CD14-positive monocyte (primary cell): Measurements from ENCODE around the gene RBM43. TPM values are rescaled to one million over a fixed set of nuclear protein-coding genes. Genes with fewer than 3 reads are reported as not detected.

ENCODE experiments used
- DNase-seq, 3 donors: peaks; one replicate each; pipeline ENCODE4 v3.0.0-alpha.2; 2011 to 2022
- H2AFZ ChIP-seq: 2 replicates; pipeline ENCODE4 v1.6.0; 2012; ENCODE audit warnings: mild to moderate bottlenecking, low read depth, low read length, inconsistent platforms; ENCODE audit not compliant: insufficient read depth, poor library complexity, severe bottlenecking
- H3K27ac ChIP-seq, 2 donors: 1 replicate in 1 of 2; 2 replicates in 1 of 2; pipeline ENCODE4 v1.5.1; 2012 to 2013; ENCODE audit warnings: low read length in 2 of 2, control low read depth in 1 of 2, inconsistent platforms in 1 of 2, low read depth in 1 of 2, mild to moderate bottlenecking in 1 of 2
- H3K27me3 ChIP-seq, 2 donors: one replicate each; pipeline versions ENCODE4 v1.6.0 to v1.6.1; 2011 to 2013; ENCODE audit warnings: low read length in 2 of 2; ENCODE audit not compliant: control insufficient read depth in 2 of 2, insufficient read depth in 2 of 2
- H3K36me3 ChIP-seq, 2 donors: replicated peaks in 1 of 2; 1 replicate in 1 of 2; 2 replicates in 1 of 2; pipeline versions ENCODE4 v1.5.1 to v1.6.1; 2012 to 2013; ENCODE audit warnings: low read length in 2 of 2, control low read depth in 1 of 2, inconsistent platforms in 1 of 2, mild to moderate bottlenecking in 1 of 2; ENCODE audit not compliant: insufficient read depth in 2 of 2, control insufficient read depth in 1 of 2
- H3K4me1 ChIP-seq, 2 donors: 1 replicate in 1 of 2; 2 replicates in 1 of 2; pipeline versions ENCODE4 v1.5.1 to v1.6.1; 2012 to 2013; ENCODE audit warnings: low read length in 2 of 2, control low read depth in 1 of 2, inconsistent platforms in 1 of 2, mild to moderate bottlenecking in 1 of 2, moderate library complexity in 1 of 2; ENCODE audit not compliant: insufficient read depth in 2 of 2, control insufficient read depth in 1 of 2
- H3K4me2 ChIP-seq: replicated peaks from 2 replicates; pipeline ENCODE3; 2012; ENCODE audit warnings: low read length, moderate library complexity, mild to moderate bottlenecking; ENCODE audit not compliant: poor library complexity, severe bottlenecking; ENCODE audit errors: extremely low read depth
- H3K4me3 ChIP-seq, 3 experiments: fragments of 200-600 bp in 1 of 3; sonication (generic) in 1 of 3; replicated peaks in 1 of 3; 1 replicate in 2 of 3; 2 replicates in 1 of 3; pipeline ENCODE4 v1.5.1; 2011 to 2013; ENCODE audit warnings: low read length in 3 of 3, mild to moderate bottlenecking in 3 of 3, control low read depth in 2 of 3, low read depth in 2 of 3, inconsistent platforms in 1 of 3, moderate library complexity in 1 of 3
- H3K79me2 ChIP-seq: 2 replicates; pipeline ENCODE4 v1.6.0; 2012; ENCODE audit warnings: mild to moderate bottlenecking, control low read depth, inconsistent platforms, low read length, moderate library complexity; ENCODE audit not compliant: insufficient read depth
- H3K9ac ChIP-seq: 2 replicates; pipeline ENCODE4 v1.6.0; 2017; ENCODE audit warnings: low read length, mild to moderate bottlenecking; ENCODE audit not compliant: insufficient read depth, poor library complexity, severe bottlenecking
- H3K9me3 ChIP-seq, 2 donors: replicated peaks in 1 of 2; 1 replicate in 1 of 2; 2 replicates in 1 of 2; pipeline versions ENCODE4 v1.5.1 to v1.6.1; 2012 to 2013; ENCODE audit warnings: low read length in 2 of 2, control low read depth in 1 of 2; ENCODE audit not compliant: control insufficient read depth in 1 of 2, insufficient read depth in 1 of 2
- H4K20me1 ChIP-seq: 2 replicates; pipeline ENCODE4 v1.6.0; 2012; ENCODE audit warnings: mild to moderate bottlenecking, low read length, control low read depth, moderate library complexity; ENCODE audit not compliant: insufficient read depth
- H3K27ac Mint-ChIP-seq, 7 donors: one replicate each; pipeline ENCODE4 v1.8.0; 2020; ENCODE audit warnings: mild to moderate bottlenecking in 7 of 7, mixed read lengths in 7 of 7, moderate library complexity in 6 of 7, inconsistent platforms in 2 of 7
- H3K27me3 Mint-ChIP-seq, 3 donors: one replicate each; pipeline ENCODE4 v1.8.0; 2021 to 2022; ENCODE audit warnings: low read depth in 3 of 3, mild to moderate bottlenecking in 3 of 3, mixed read lengths in 3 of 3, moderate library complexity in 3 of 3, inconsistent platforms in 1 of 3
- H3K36me3 Mint-ChIP-seq, 2 donors: one replicate each; pipeline ENCODE4 v1.8.0; 2020; ENCODE audit warnings: mixed read lengths in 2 of 2, inconsistent platforms in 1 of 2, mild to moderate bottlenecking in 1 of 2
- H3K4me1 Mint-ChIP-seq: one replicate; pipeline ENCODE4 v1.8.0; 2020; ENCODE audit warnings: mild to moderate bottlenecking, mixed read lengths
- H3K4me3 Mint-ChIP-seq, 2 donors: one replicate each; pipeline ENCODE4 v1.8.0; 2020; ENCODE audit warnings: mild to moderate bottlenecking in 2 of 2, mixed read lengths in 2 of 2, moderate library complexity in 1 of 2
- H3K9me3 Mint-ChIP-seq, 7 donors: one replicate each; pipeline ENCODE4 v1.8.0; 2020 to 2022; ENCODE audit warnings: mixed read lengths in 7 of 7, mild to moderate bottlenecking in 6 of 7, moderate library complexity in 6 of 7, inconsistent platforms in 2 of 7
- CTCF ChIP-seq: fragments of 200-600 bp; IDR thresholded peaks from one replicate; pipeline ENCODE4 v1.8.0; 2022; ENCODE audit warnings: antibody characterized with exemption, mild to moderate bottlenecking
- WGBS: methylation state at CpG from one replicate; pipeline ENCODE4 v1.1.5; 2013; ENCODE audit warnings: missing lambda C conversion rate; ENCODE audit not compliant: insufficient coverage; 5-methylcytosine and 5-hydroxymethylcytosine counted together
- intact Hi-C, 2 donors: fragments of 100-400 bp; cut with micrococcal nuclease; formaldehyde crosslinking; loops; one replicate each; pipeline versions ENCODE4 v1.15.0 to v1.15.1; 2023
- polyA plus RNA-seq, 3 donors: library from polyadenylated mRNA; depleted of rRNA in 1 of 3; unstranded in 2 of 3; stranded (reverse) in 1 of 3; fragments of 300-500 nt in 2 of 3; fragments of >200 nt in 1 of 3; fragmentation: Illumina TruSeq in 2 of 3; gene quantifications; 1 replicate in 2 of 3; 2 replicates in 1 of 3; pipeline ENCODE4 v1.2.3, GENCODE V29; 2012 to 2021

RBM43 gene
- polyA plus RNA-seq, 3 donors = 0.24 to 2.6 (median 0.38) TPM

- no peak for DNase-seq
- Histone ChIP-seq H3K4me1 (no peaks in the 10 kb centered on the region), H3K9me3 (peaks cover 10 to 15% of the 10 kb centered on the region in 2 donors), H3K9ac (no peak overlapping the region), H2AFZ (no peak overlapping the region), H3K27me3 (no peaks in the 10 kb centered on the region), H3K36me3 (peaks cover 20 to 55% of the 10 kb centered on the region in 2 donors), H3K4me2 (no peak overlapping the region), H3K4me3 (no peak overlapping the region), H3K79me2 (no peaks in the 10 kb centered on the region), H3K27ac (no peak overlapping the region), H4K20me1 (no peaks in the 10 kb centered on the region)
- H3K27ac Mint-ChIP-seq = no peak overlapping the region
- peaks cover 10 to 23% (median 20%) of the 10 kb centered on the region in 7 donors for H3K9me3 Mint-ChIP-seq
- TF ChIP-seq CTCF = no peak
- H3K4me3 Mint-ChIP-seq = no peak overlapping the region
- intact Hi-C loops = no loop called here
- peaks cover 3% of the 10 kb centered on the region for H3K4me1 Mint-ChIP-seq
- no CpG with 5 or more reads among the region's 1 CpG for WGBS
- peaks cover 0 to 3% (median 2%) of the 10 kb centered on the region in 3 donors for H3K27me3 Mint-ChIP-seq
- H3K36me3 Mint-ChIP-seq = peaks cover 56 to 61% of the 10 kb centered on the region in 2 donors
These were observed 9.0 kb downstream of the RBM43 start for GRCh38 chr2:151252646-151253045.

GRCh38 chr2:151251012-151251411 lies 10.7 kb downstream of the RBM43 start:
- Mint-ChIP-seq H3K36me3 (peaks cover 53 to 61% of the 10 kb centered on the region in 2 donors), H3K9me3 (peaks cover 10 to 27% (median 22%) of the 10 kb centered on the region in 7 donors), H3K27me3 (peaks cover 0 to 2% (median 0%) of the 10 kb centered on the region in 3 donors), H3K4me3 (no peak overlapping the region), H3K4me1 (no peaks in the 10 kb centered on the region), H3K27ac (no peak overlapping the region)
- Histone ChIP-seq H3K4me1 (no peaks in the 10 kb centered on the region), H3K4me3 (no peak overlapping the region), H3K79me2 (no peaks in the 10 kb centered on the region), H3K36me3 (peaks cover 20 to 55% of the 10 kb centered on the region in 2 donors), H4K20me1 (no peaks in the 10 kb centered on the region), H2AFZ (no peak overlapping the region), H3K27me3 (no peaks in the 10 kb centered on the region), H3K4me2 (no peak overlapping the region), H3K9me3 (peaks cover 13 to 15% of the 10 kb centered on the region in 2 donors), H3K9ac (no peak overlapping the region), H3K27ac (no peak overlapping the region)
- no peak for DNase-seq
- no CpG with 5 or more reads among the region's 1 CpG for WGBS
- TF ChIP-seq CTCF = no peak
- intact Hi-C loops = no loop called here
